H9 (cell line): ENCODE data around the gene TEX48. TPM values are rescaled to one million over a fixed set of nuclear protein-coding genes. Genes with fewer than 3 reads are reported as not detected.

ENCODE experiments used
- DNase-seq: peaks from one replicate; pipeline ENCODE4 v3.0.0-alpha.2; 2017
- H2AFZ ChIP-seq: one replicate; pipeline ENCODE4 v1.6.1; 2013; ENCODE audit warnings: mild to moderate bottlenecking, low read length, control low read depth, moderate library complexity
- H2AK5ac ChIP-seq: 2 replicates; pipeline ENCODE4 v1.6.1; 2013; ENCODE audit warnings: low read length, control low read depth, mixed read lengths; ENCODE audit not compliant: insufficient read length
- H2BK120ac ChIP-seq: one replicate; pipeline ENCODE4 v1.6.1; 2013; ENCODE audit warnings: low read depth, mild to moderate bottlenecking, low read length, control low read depth, inconsistent platforms; ENCODE audit not compliant: poor library complexity, severe bottlenecking
- H2BK12ac ChIP-seq: 2 replicates; pipeline ENCODE4 v1.6.1; 2013; ENCODE audit warnings: low read length, control low read depth, mixed read lengths, low read depth; ENCODE audit not compliant: insufficient read length
- H2BK15ac ChIP-seq: 2 replicates; pipeline ENCODE4 v1.6.1; 2013; ENCODE audit warnings: low read depth, low read length, control low read depth
- H2BK20ac ChIP-seq: one replicate; pipeline ENCODE4 v1.6.1; 2013; ENCODE audit warnings: low read depth, mild to moderate bottlenecking, low read length, control low read depth, inconsistent platforms; ENCODE audit not compliant: poor library complexity, severe bottlenecking
- H2BK5ac ChIP-seq: 2 replicates; pipeline ENCODE4 v1.6.1; 2013; ENCODE audit warnings: low read length, control low read depth, mixed read lengths; ENCODE audit not compliant: insufficient read length
- H3K14ac ChIP-seq: 2 replicates; pipeline ENCODE4 v1.6.1; 2013; ENCODE audit warnings: low read length, control low read depth; ENCODE audit not compliant: insufficient read depth
- H3K18ac ChIP-seq: 2 replicates; pipeline ENCODE4 v1.6.1; 2013; ENCODE audit warnings: low read depth, mild to moderate bottlenecking, mixed read lengths, low read length, control low read depth; ENCODE audit not compliant: insufficient read length
- H3K23ac ChIP-seq: 2 replicates; pipeline ENCODE4 v1.6.1; 2013; ENCODE audit warnings: low read length, control low read depth, mixed read lengths, low read depth; ENCODE audit not compliant: insufficient read length
- H3K23me2 ChIP-seq: 2 replicates; pipeline ENCODE4 v1.6.1; 2013; ENCODE audit warnings: low read depth, mild to moderate bottlenecking, mixed read lengths, low read length, control low read depth; ENCODE audit not compliant: insufficient read length, poor library complexity, severe bottlenecking
- H3K27ac ChIP-seq: 2 replicates; pipeline ENCODE4 v1.5.1; 2013; ENCODE audit warnings: low read length, control low read depth, mixed read lengths, low read depth; ENCODE audit not compliant: insufficient read length
- H3K27me3 ChIP-seq: 2 replicates; pipeline ENCODE4 v1.6.1; 2013; ENCODE audit warnings: low read length, control low read depth, inconsistent platforms; ENCODE audit not compliant: insufficient read depth
- H3K4ac ChIP-seq: 2 replicates; pipeline ENCODE4 v1.6.1; 2013; ENCODE audit warnings: low read depth, mild to moderate bottlenecking, control low read depth, inconsistent platforms, low read length, moderate library complexity
- H3K4me1 ChIP-seq: 2 replicates; pipeline ENCODE4 v1.6.1; 2013; ENCODE audit warnings: low read length, control low read depth, inconsistent platforms; ENCODE audit not compliant: insufficient read depth
- H3K4me2 ChIP-seq: 2 replicates; pipeline ENCODE4 v1.6.1; 2013; ENCODE audit warnings: low read length, control low read depth, mixed read lengths; ENCODE audit not compliant: insufficient read length, insufficient read depth
- H3K56ac ChIP-seq: 2 replicates; pipeline ENCODE4 v1.6.1; 2013; ENCODE audit warnings: low read depth, mild to moderate bottlenecking, mixed read lengths, low read length, control low read depth; ENCODE audit not compliant: insufficient read length
- H3K79me1 ChIP-seq: 2 replicates; pipeline ENCODE4 v1.6.1; 2013; ENCODE audit warnings: low read depth, mild to moderate bottlenecking, moderate library complexity, low read length, control low read depth, inconsistent platforms; ENCODE audit not compliant: insufficient read depth, poor library complexity, severe bottlenecking
- H3K79me2 ChIP-seq: 2 replicates; pipeline ENCODE4 v1.6.1; 2013; ENCODE audit warnings: low read length, control low read depth, inconsistent platforms; ENCODE audit not compliant: insufficient read depth
- H3K9ac ChIP-seq: 2 replicates; pipeline ENCODE4 v1.6.1; 2013; ENCODE audit warnings: low read length, control low read depth, mixed read lengths; ENCODE audit not compliant: insufficient read length; ENCODE audit errors: extremely low read depth
- H3K9me3 ChIP-seq: one replicate; pipeline ENCODE4 v1.6.1; 2013; ENCODE audit warnings: low read depth, low read length, inconsistent platforms; ENCODE audit not compliant: control insufficient read depth
- H3T11ph ChIP-seq: one replicate; pipeline ENCODE4 v1.6.1; 2013; ENCODE audit warnings: mild to moderate bottlenecking, low read length, control low read depth, inconsistent platforms
- H4K20me1 ChIP-seq: one replicate; pipeline ENCODE4 v1.6.1; 2013; ENCODE audit not compliant: control insufficient read depth, insufficient read length, insufficient read depth
- H4K5ac ChIP-seq: 2 replicates; pipeline ENCODE4 v1.6.1; 2013; ENCODE audit warnings: low read depth, mild to moderate bottlenecking, mixed read lengths, low read length, control low read depth; ENCODE audit not compliant: insufficient read length
- H4K8ac ChIP-seq: replicated peaks from 2 replicates; pipeline ENCODE4 v1.6.1; 2013; ENCODE audit warnings: low read length, control low read depth, mixed read lengths, low read depth; ENCODE audit not compliant: insufficient read length
- H4K91ac ChIP-seq: 2 replicates; pipeline ENCODE4 v1.6.1; 2013; ENCODE audit warnings: low read depth, mild to moderate bottlenecking, moderate library complexity, mixed read lengths, low read length, control low read depth; ENCODE audit not compliant: insufficient read length
- H3K27ac Mint-ChIP-seq, 3 experiments: 2 replicates in 2 of 3; 3 replicates in 1 of 3; pipeline ENCODE4 v1.8.0; 2020 to 2021; ENCODE audit warnings: mixed read lengths in 3 of 3, mild to moderate bottlenecking in 1 of 3, moderate library complexity in 1 of 3
- H3K27me3 Mint-ChIP-seq: 2 replicates; pipeline ENCODE4 v1.8.0; 2021; ENCODE audit warnings: low read depth, mild to moderate bottlenecking, moderate library complexity, mixed read lengths
- H3K36me3 Mint-ChIP-seq, 3 experiments: 2 replicates in 2 of 3; 3 replicates in 1 of 3; pipeline ENCODE4 v1.8.0; 2020 to 2021; ENCODE audit warnings: low read depth in 3 of 3, mixed read lengths in 3 of 3; ENCODE audit not compliant: insufficient read depth in 1 of 3
- H3K4me1 Mint-ChIP-seq, 2 experiments: 2 replicates each; pipeline ENCODE4 v1.8.0; 2020; ENCODE audit warnings: mixed read lengths in 2 of 2
- H3K4me3 Mint-ChIP-seq, 2 experiments: 2 replicates in 1 of 2; 3 replicates in 1 of 2; pipeline ENCODE4 v1.8.0; 2020 to 2021; ENCODE audit warnings: mild to moderate bottlenecking in 2 of 2, mixed read lengths in 2 of 2, moderate library complexity in 1 of 2
- H3K9me3 Mint-ChIP-seq, 2 experiments: 2 replicates in 1 of 2; 3 replicates in 1 of 2; pipeline ENCODE4 v1.8.0; 2020; ENCODE audit warnings: mild to moderate bottlenecking in 2 of 2, mixed read lengths in 2 of 2, moderate library complexity in 1 of 2
- CTCF ChIP-seq: fragments of 200-600 bp; sonication (generic); conservative IDR thresholded peaks from 3 replicates; pipeline ENCODE4 v1.8.0; 2021; ENCODE audit warnings: antibody characterized with exemption, mild to moderate bottlenecking
- WGBS: extraction: QIAGEN DNeasy Blood & Tissue Kit; methylation state at CpG from one replicate; pipeline ENCODE4 v1.1.7; 2013; ENCODE audit warnings: missing lambda C conversion rate, low lambda C conversion rate, mixed read lengths; ENCODE audit not compliant: insufficient read length; ENCODE audit errors: extremely low coverage; 5-methylcytosine and 5-hydroxymethylcytosine counted together
- total RNA-seq: library from RNA; stranded (reverse); gene quantifications from 2 replicates; pipeline ENCODE4 v1.2.1, GENCODE V29; 2021

TEX48 gene
- total RNA-seq, 1 experiment from 2014 or later, result not detected

- Mint-ChIP-seq H3K4me1 (no peaks in the 10 kb centered on the region), H3K27ac (no peak overlapping the region), H3K36me3 (no peaks in the 10 kb centered on the region), H3K4me3 (no peak overlapping the region), H3K27me3 (peaks cover 72% of the 10 kb centered on the region), H3K9me3 (no peaks in the 10 kb centered on the region; a peak in 1 of 5 replicates)
- H2AFZ ChIP-seq, result no peak overlapping the region
- TF ChIP-seq CTCF, result no peak
- no peak overlapping the region for H2BK120ac ChIP-seq
- no CpG with 5 or more reads among the region's 1 CpG for WGBS
- no peaks in the 10 kb centered on the region for H3K79me1 ChIP-seq
- H3K27me3 ChIP-seq, result no peaks in the 10 kb centered on the region
- H3K23me2 ChIP-seq, result no peaks in the 10 kb centered on the region
- H3K79me2 ChIP-seq, result no peaks in the 10 kb centered on the region
- no peak overlapping the region for H4K5ac ChIP-seq
- no peak overlapping the region for H3T11ph ChIP-seq
- no peak overlapping the region for H3K56ac ChIP-seq
- no peak overlapping the region for H2BK5ac ChIP-seq
- H2BK12ac ChIP-seq, result no peak overlapping the region
- H3K4me2 ChIP-seq, result no peak overlapping the region
- no peak overlapping the region for H3K27ac ChIP-seq
- DNase-seq, result no peak
- no peak overlapping the region for H2AK5ac ChIP-seq
- H3K4me1 ChIP-seq, result no peaks in the 10 kb centered on the region
- H3K14ac ChIP-seq, result no peak overlapping the region
- no peak overlapping the region for H4K91ac ChIP-seq
- H4K8ac ChIP-seq, result no peak overlapping the region
- no peak overlapping the region for H3K9ac ChIP-seq
- no peak overlapping the region for H2BK15ac ChIP-seq
- H3K18ac ChIP-seq, result no peak overlapping the region
- H3K4ac ChIP-seq, result no peak overlapping the region
- H3K23ac ChIP-seq, result no peak overlapping the region
- H4K20me1 ChIP-seq, result no peaks in the 10 kb centered on the region
- no peak overlapping the region for H2BK20ac ChIP-seq
- H3K9me3 ChIP-seq, result no peaks in the 10 kb centered on the region
Measured at GRCh38 chr9:114709636-114710035, 27.6 kb upstream of the TEX48 start.
